Neural crest cell (in vitro differentiated cells): ENCODE data around the gene ATP8B1. TPM values are rescaled to one million over a fixed set of nuclear protein-coding genes. Genes with fewer than 3 reads are reported as not detected.

Source experiments
- DNase-seq: peaks from one replicate; pipeline ENCODE4 v3.0.0; 2021; ENCODE audit warnings: low read depth, mixed read lengths, low spot score
- H3K27ac Mint-ChIP-seq: one replicate; pipeline ENCODE4 v1.8.0; 2021; ENCODE audit warnings: mild to moderate bottlenecking, mixed read lengths; ENCODE audit not compliant: unreplicated experiment
- H3K27me3 Mint-ChIP-seq: 2 replicates; pipeline ENCODE4 v1.8.0; 2021; ENCODE audit warnings: low read depth, mild to moderate bottlenecking, mixed read lengths
- H3K36me3 Mint-ChIP-seq: 2 replicates; pipeline ENCODE4 v1.8.0; 2021; ENCODE audit warnings: low read depth, mild to moderate bottlenecking, mixed read lengths
- H3K4me1 Mint-ChIP-seq: 2 replicates; pipeline ENCODE4 v1.8.0; 2021; ENCODE audit warnings: mixed read lengths
- H3K4me3 Mint-ChIP-seq: one replicate; pipeline ENCODE4 v1.8.0; 2021; ENCODE audit warnings: mild to moderate bottlenecking, mixed read lengths
- H3K9me3 Mint-ChIP-seq: 2 replicates; pipeline ENCODE4 v1.8.0; 2021; ENCODE audit warnings: mixed read lengths
- CTCF ChIP-seq: fragments of 200-600 bp; sonication (generic); conservative IDR thresholded peaks from 2 replicates; pipeline ENCODE4 v1.5.0; 2021; ENCODE audit warnings: antibody characterized with exemption, mild to moderate bottlenecking
- total RNA-seq: library from RNA; stranded (reverse); gene quantifications from 2 replicates; pipeline ENCODE4 v1.2.1, GENCODE V29; 2021

Gene ATP8B1
- total RNA-seq, 1 donor from 2014 or later = 0.05 TPM

GRCh38 chr18:57797209-57797651 is 5.9 kb downstream of the ATP8B1 start:
- H3K4me1 Mint-ChIP-seq = peaks cover 34% of the 10 kb centered on the region
- H3K27ac Mint-ChIP-seq = no peak overlapping the region

GRCh38 chr18:57794951-57795728 is 8.0 kb downstream of the ATP8B1 start:
- no peak for DNase-seq
- Mint-ChIP-seq H3K4me3 (no peak overlapping the region), H3K36me3 (no peaks in the 10 kb centered on the region), H3K9me3 (no peaks in the 10 kb centered on the region), H3K27ac (no peak overlapping the region), H3K4me1 (peaks cover 25% of the 10 kb centered on the region), H3K27me3 (peaks cover 28% of the 10 kb centered on the region)
- no peak for TF ChIP-seq CTCF

More at GRCh38 chr18:57797209-57797651, 5.9 kb downstream of the ATP8B1 start:
- Mint-ChIP-seq H3K27me3 (peaks cover 49% of the 10 kb centered on the region), H3K9me3 (no peaks in the 10 kb centered on the region), H3K4me3 (peak overlapping the region; percentile 66), H3K36me3 (peaks cover 3% of the 10 kb centered on the region)
- TF ChIP-seq CTCF = no peak
- no peak for DNase-seq

- DNase-seq = no peak
- Mint-ChIP-seq H3K9me3 (no peaks in the 10 kb centered on the region), H3K27me3 (peaks cover 13% of the 10 kb centered on the region), H3K36me3 (no peaks in the 10 kb centered on the region), H3K4me1 (peaks cover 25% of the 10 kb centered on the region), H3K4me3 (no peak overlapping the region), H3K27ac (no peak overlapping the region)
- no peak for TF ChIP-seq CTCF
Measured at GRCh38 chr18:57793302-57793986, 9.7 kb downstream of the ATP8B1 start.

- Mint-ChIP-seq H3K36me3 (no peaks in the 10 kb centered on the region), H3K27ac (no peak overlapping the region), H3K9me3 (no peaks in the 10 kb centered on the region), H3K4me1 (peaks cover 25% of the 10 kb centered on the region), H3K27me3 (peaks cover 10% of the 10 kb centered on the region), H3K4me3 (no peak overlapping the region)
- no peak for TF ChIP-seq CTCF
- no peak for DNase-seq
Measured at GRCh38 chr18:57792631-57793301, 10.3 kb downstream of the ATP8B1 start.

- TF ChIP-seq CTCF = no peak
- DNase-seq = no peak
- no peaks in the 10 kb centered on the region for H3K36me3 Mint-ChIP-seq
- H3K4me1 Mint-ChIP-seq = peaks cover 20% of the 10 kb centered on the region
- H3K9me3 Mint-ChIP-seq = no peaks in the 10 kb centered on the region
- H3K27me3 Mint-ChIP-seq = peaks cover 6% of the 10 kb centered on the region
- no peak overlapping the region for H3K4me3 Mint-ChIP-seq
- H3K27ac Mint-ChIP-seq = no peak overlapping the region
Measured at GRCh38 chr18:57791911-57792310, 11.2 kb downstream of the ATP8B1 start.
